ENCODE data around the gene LMNB1. TPM values are rescaled to one million over a fixed set of nuclear protein-coding genes. Genes with fewer than 3 reads are reported as not detected.

Gene LMNB1
- total and polyA plus RNA-seq, 2 of the 13 experiments (the other 11 are each of a cell fraction or from before 2014, with no cell fraction given) = 12.5 to 159 TPM

DNA sequence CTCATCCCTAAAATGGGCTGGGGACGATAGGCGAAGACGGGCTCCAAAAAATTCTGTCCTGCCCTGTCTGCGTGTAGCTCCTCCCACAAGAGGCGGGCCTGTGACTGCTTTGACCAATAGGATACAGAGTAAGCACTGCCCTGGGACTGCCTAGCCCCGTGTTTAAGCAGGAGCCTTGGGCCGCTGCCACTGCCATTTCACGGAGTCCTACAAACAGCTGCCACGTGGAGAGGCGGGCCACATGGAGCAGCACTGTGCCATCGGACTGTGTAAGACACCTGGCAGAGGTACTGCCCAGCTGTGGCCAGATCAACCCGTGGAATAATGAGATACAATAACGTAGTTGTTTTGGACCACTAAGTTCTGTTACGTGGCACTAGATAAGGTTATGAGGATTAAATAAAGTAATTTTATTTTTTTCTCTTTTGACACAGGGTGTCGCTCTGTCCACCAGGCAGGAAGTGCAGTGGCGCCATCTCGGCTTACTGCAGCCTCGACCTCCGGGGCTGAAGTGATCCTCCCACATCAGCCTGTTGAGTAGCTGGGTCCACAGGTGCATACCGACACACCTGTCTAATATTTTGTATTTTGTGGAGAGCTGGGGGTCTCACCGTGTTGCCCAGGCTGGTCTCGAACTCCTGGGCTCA lies 87.2 kb downstream of the LMNB1 start:
- Histone ChIP-seq H3K79me2 (ENCODE audit: insufficient read depth, low read length) (no peaks in the 10 kb centered on the region), H3K4me2 (ENCODE audit: low read depth, low read length) (no peak overlapping the region), H3K4me3 (replicated peaks in 1 of 3; ENCODE audit: insufficient read depth in 1 of 3, low read depth in 2 of 3, low read length in 3 of 3) (no peak overlapping the region), H3K36me3 (replicated peaks in 1 of 2; ENCODE audit: control insufficient read depth in 1 of 2, insufficient read depth in 2 of 2, low read length in 2 of 2) (no peaks in the 10 kb centered on the region), H3K9ac (ENCODE audit: insufficient read depth, low read depth, low read length) (no peak overlapping the region), H4K20me1 (ENCODE audit: insufficient read depth, low read length) (no peaks in the 10 kb centered on the region), H3K4me1 (ENCODE audit: insufficient read depth, low read length) (no peaks in the 10 kb centered on the region), H2AFZ (ENCODE audit: low read length) (no peak overlapping the region), H3K9me3 (ENCODE audit: low read length) (no peaks in the 10 kb centered on the region), H3K27me3 (ENCODE audit: control insufficient read depth in 1 of 2, insufficient read depth in 2 of 2, low read length in 2 of 2) (no peaks in the 10 kb centered on the region), H3K27ac (ENCODE audit: extremely low read length, insufficient read depth, low read length) (no peak overlapping the region)
- no peak for DNase-seq (ENCODE audit: low spot score)
- WGBS (ENCODE audit: low lambda C conversion rate) = 94% methylated on average over 21 of the region's 22 CpGs
- no peak for TF ChIP-seq ZFP36 (IDR thresholded peaks at IDR 0.05; ENCODE audit: borderline replicate concordance, low read depth, low read length, partially characterized antibody)
- no peak for TF ChIP-seq MIER3 (CRISPR knock-in tag; IDR thresholded peaks at IDR 0.05; ENCODE audit: borderline replicate concordance)
- TF ChIP-seq, protein P1, sequence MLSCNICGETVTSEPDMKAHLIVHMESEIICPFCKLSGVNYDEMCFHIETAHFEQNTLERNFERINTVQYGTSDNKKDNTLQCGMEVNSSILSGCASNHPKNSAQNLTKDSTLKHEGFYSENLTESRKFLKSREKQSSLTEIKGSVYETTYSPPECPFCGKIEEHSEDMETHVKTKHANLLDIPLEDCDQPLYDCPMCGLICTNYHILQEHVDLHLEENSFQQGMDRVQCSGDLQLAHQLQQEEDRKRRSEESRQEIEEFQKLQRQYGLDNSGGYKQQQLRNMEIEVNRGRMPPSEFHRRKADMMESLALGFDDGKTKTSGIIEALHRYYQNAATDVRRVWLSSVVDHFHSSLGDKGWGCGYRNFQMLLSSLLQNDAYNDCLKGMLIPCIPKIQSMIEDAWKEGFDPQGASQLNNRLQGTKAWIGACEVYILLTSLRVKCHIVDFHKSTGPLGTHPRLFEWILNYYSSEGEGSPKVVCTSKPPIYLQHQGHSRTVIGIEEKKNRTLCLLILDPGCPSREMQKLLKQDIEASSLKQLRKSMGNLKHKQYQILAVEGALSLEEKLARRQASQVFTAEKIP (CRISPR knock-in tag; IDR thresholded peaks at IDR 0.05; ENCODE audit: borderline replicate concordance) = no peak
- no peak for TF ChIP-seq ARNT (IDR thresholded peaks at IDR 0.05)
- in situ Hi-C loops (cut with HindIII; ENCODE audit: extremely low pct_ligation_motif_present, low pct_unique_long_range_greater_than_20kb) (no loop called here), intact Hi-C loops (cut with micrococcal nuclease; ENCODE audit: unreplicated experiment) (no loop called here)
- ChIA-PET POLR2A (no interaction called here), CTCF (ENCODE audit: low intra/inter-chr PET ratio, low total read pairs) (no interaction called here)
- no TSS peak for BruUV-seq (replicated peaks)
- ATAC-seq = peak; percentile 44; the same call in 1 of the 3 replicates
- FAIRE-seq = no peak

DNA sequence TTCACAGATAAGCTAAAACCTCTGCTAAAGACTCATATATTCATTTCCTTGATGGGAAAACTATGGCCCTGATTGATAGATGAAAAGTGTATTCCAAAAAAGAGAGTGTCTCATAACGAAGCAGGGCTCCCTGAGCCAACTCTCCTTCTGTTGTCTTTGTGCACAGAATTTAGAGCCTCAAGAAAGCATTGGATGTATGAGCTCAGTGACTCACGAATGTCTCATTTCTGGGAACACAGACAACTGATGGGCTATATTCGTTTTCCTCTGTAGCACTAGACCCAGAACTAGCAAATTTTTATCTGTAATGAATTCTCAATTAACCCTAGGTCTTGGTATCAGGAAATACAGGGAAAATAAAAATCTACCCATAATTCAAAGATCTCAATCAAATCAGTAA lies 88.4 kb downstream of the LMNB1 start:
- no peak overlapping the region for H2AFZ ChIP-seq (ENCODE audit: low read length)
- DNase-seq (ENCODE audit: low spot score) = no peak
- no peaks in the 10 kb centered on the region for H3K79me2 ChIP-seq (ENCODE audit: insufficient read depth, low read length)
- H3K9ac ChIP-seq (ENCODE audit: insufficient read depth, low read depth, low read length) = no peak overlapping the region
- no peaks in the 10 kb centered on the region for H3K9me3 ChIP-seq (ENCODE audit: low read length)
- in situ Hi-C loops (cut with HindIII; ENCODE audit: extremely low pct_ligation_motif_present, low pct_unique_long_range_greater_than_20kb) (no loop called here), intact Hi-C loops (cut with micrococcal nuclease; ENCODE audit: unreplicated experiment) (no loop called here)
- no peak overlapping the region for H3K27ac ChIP-seq (ENCODE audit: extremely low read length, insufficient read depth, low read length)
- WGBS (ENCODE audit: low lambda C conversion rate) = 94% methylated on average over 3 of the region's 3 CpGs
- ChIA-PET POLR2A (no interaction called here), CTCF (ENCODE audit: low intra/inter-chr PET ratio, low total read pairs) (no interaction called here)
- H4K20me1 ChIP-seq (ENCODE audit: insufficient read depth, low read length) = no peaks in the 10 kb centered on the region
- no peaks in the 10 kb centered on the region for H3K27me3 ChIP-seq (ENCODE audit: control insufficient read depth in 1 of 2, insufficient read depth in 2 of 2, low read length in 2 of 2)
- ATAC-seq = no peak
- H3K4me3 ChIP-seq (replicated peaks in 1 of 3; ENCODE audit: insufficient read depth in 1 of 3, low read depth in 2 of 3, low read length in 3 of 3) = no peak overlapping the region
- no TSS peak for BruUV-seq (replicated peaks)
- H3K4me1 ChIP-seq (ENCODE audit: insufficient read depth, low read length) = no peaks in the 10 kb centered on the region
- no peak for FAIRE-seq
- H3K4me2 ChIP-seq (ENCODE audit: low read depth, low read length) = no peak overlapping the region
- TF ChIP-seq MED8 (CRISPR knock-in tag; IDR thresholded peaks at IDR 0.05; ENCODE audit: insufficient replicate concordance) (no peak), ZNF138 (CRISPR knock-in tag; IDR thresholded peaks at IDR 0.05; ENCODE audit: low read depth) (no peak), EED (CRISPR knock-in tag; IDR thresholded peaks at IDR 0.05) (no peak), ZNF468 (CRISPR knock-in tag; IDR thresholded peaks at IDR 0.05) (no peak), SRSF1 (optimal IDR thresholded peaks at IDR 0.05; ENCODE audit: low read depth, low read length) (no peak), SMC3 (IDR thresholded peaks at IDR 0.05; ENCODE audit: low read length) (no peak), IRF2 (CRISPR knock-in tag; IDR thresholded peaks at IDR 0.05) (no peak), ATF1 (CRISPR knock-in tag; IDR thresholded peaks at IDR 0.05) (no peak)
- TF ChIP-seq, protein P2, sequence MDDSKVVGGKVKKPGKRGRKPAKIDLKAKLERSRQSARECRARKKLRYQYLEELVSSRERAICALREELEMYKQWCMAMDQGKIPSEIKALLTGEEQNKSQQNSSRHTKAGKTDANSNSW (CRISPR knock-in tag; IDR thresholded peaks at IDR 0.05; ENCODE audit: borderline replicate concordance) = no peak
- no peaks in the 10 kb centered on the region for H3K36me3 ChIP-seq (replicated peaks in 1 of 2; ENCODE audit: control insufficient read depth in 1 of 2, insufficient read depth in 2 of 2, low read length in 2 of 2)
